IPS-20b (cell line): ENCODE results near the gene PANX2.
"Not testable (repeated sequence)": the region's sequence is repeated elsewhere in the genome, so short reads cannot be mapped to it uniquely, and the experiment has no call there.

ENCODE experiments used
- H3K27ac ChIP-seq: one replicate; pipeline ENCODE4 v1.5.1; 2013; ENCODE audit warnings: low read length
- H3K27me3 ChIP-seq: 2 replicates; pipeline ENCODE4 v1.6.1; 2013; ENCODE audit warnings: mild to moderate bottlenecking, low read length, inconsistent platforms; ENCODE audit not compliant: insufficient read depth
- H3K36me3 ChIP-seq: 2 replicates; pipeline ENCODE4 v1.6.1; 2013; ENCODE audit warnings: low read depth, mild to moderate bottlenecking, inconsistent platforms, low read length, moderate library complexity; ENCODE audit not compliant: insufficient read depth
- H3K4me1 ChIP-seq: 2 replicates; pipeline ENCODE4 v1.6.1; 2013; ENCODE audit warnings: mild to moderate bottlenecking, control low read depth, inconsistent platforms, low read length, moderate library complexity; ENCODE audit not compliant: insufficient read depth
- H3K4me3 ChIP-seq: 2 replicates; pipeline ENCODE4 v1.5.1; 2013; ENCODE audit warnings: mild to moderate bottlenecking, low read length, inconsistent platforms
- H3K9ac ChIP-seq: 2 replicates; pipeline ENCODE4 v1.6.1; 2013; ENCODE audit warnings: low read depth, mild to moderate bottlenecking, inconsistent platforms, low read length, moderate library complexity
- H3K9me3 ChIP-seq: 2 replicates; pipeline ENCODE4 v1.6.1; 2013; ENCODE audit warnings: mild to moderate bottlenecking, low read depth, low read length, inconsistent platforms; ENCODE audit not compliant: insufficient read depth

The PANX2 gene

GRCh38 chr22:50199829-50200460, 29.4 kb downstream of the PANX2 start:
- H3K9me3 ChIP-seq, result no peaks in the 10 kb centered on the region
- H3K27ac ChIP-seq, result no peak overlapping the region
- H3K36me3 ChIP-seq, result peaks cover 18% of the 10 kb centered on the region
- peak overlapping the region; percentile 75 for H3K4me3 ChIP-seq
- H3K9ac ChIP-seq, result peak overlapping the region; percentile 48; the same call in 1 of the 2 replicates
- H3K27me3 ChIP-seq, result peaks cover 7% of the 10 kb centered on the region; the same call in 1 of the 2 replicates
- no peaks in the 10 kb centered on the region for H3K4me1 ChIP-seq

GRCh38 chr22:50200461-50201190, 30.1 kb downstream of the PANX2 start, which contains the start of gene SELENOO:
SELENOO (plus strand) TSS chr22:50201011; CDS start chr22:50201037, 26 bp downstream.
- H3K27me3 ChIP-seq, result peaks cover 7% of the 10 kb centered on the region; the same call in 1 of the 2 replicates
- peaks cover 18% of the 10 kb centered on the region for H3K36me3 ChIP-seq
- no peaks in the 10 kb centered on the region for H3K9me3 ChIP-seq
- H3K9ac ChIP-seq, result peak within 1 kb of the TSS; percentile 59; the same call in 1 of the 2 replicates
- no peaks in the 10 kb centered on the region for H3K4me1 ChIP-seq
- peak within 1 kb of the TSS; percentile 75 for H3K4me3 ChIP-seq
- H3K27ac ChIP-seq, result no peak within 1 kb of the TSS

- Histone ChIP-seq H3K4me1 (no peaks in the 10 kb centered on the region), H3K27me3 (peaks cover 7% of the 10 kb centered on the region; the same call in 1 of the 2 replicates), H3K27ac (no peak overlapping the region), H3K4me3 (peak overlapping the region; percentile 75), H3K36me3 (peaks cover 23% of the 10 kb centered on the region), H3K9ac (peak overlapping the region; percentile 59; the same call in 1 of the 2 replicates), H3K9me3 (no peaks in the 10 kb centered on the region)
Observed at GRCh38 chr22:50201191-50202129, 30.9 kb downstream of the PANX2 start.

DNA sequence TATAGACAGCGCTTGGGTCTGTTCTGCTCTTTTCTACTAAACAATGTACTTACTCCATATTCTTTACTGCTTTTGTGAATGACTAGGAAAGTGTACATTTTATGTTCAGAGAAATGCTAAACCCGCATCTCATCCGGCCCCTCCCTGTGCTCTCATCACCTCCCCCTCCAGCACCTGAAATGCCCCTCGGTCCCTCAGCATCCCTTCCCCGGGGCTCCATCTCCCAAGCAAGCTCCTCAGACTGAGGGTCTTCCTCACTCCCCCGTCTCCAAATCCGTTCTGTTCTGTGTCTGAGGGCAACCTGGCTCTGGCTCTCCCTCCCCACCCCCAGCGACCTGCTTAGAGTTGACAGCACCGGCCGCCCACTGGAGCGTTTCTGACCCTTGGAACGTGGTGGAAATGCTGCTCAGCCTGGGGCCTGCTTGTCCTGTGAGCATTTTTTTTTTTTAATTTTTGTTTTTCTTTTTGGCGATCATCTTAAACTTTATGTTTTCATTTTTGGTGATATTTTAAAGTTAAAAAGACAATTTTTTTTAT, 31.7 kb downstream of the PANX2 start:
- no peak overlapping the region for H3K27ac ChIP-seq
- H3K36me3 ChIP-seq, result peaks cover 23% of the 10 kb centered on the region
- peak overlapping the region; percentile 59; the same call in 1 of the 2 replicates for H3K9ac ChIP-seq
- H3K9me3 ChIP-seq, result no peaks in the 10 kb centered on the region
- H3K27me3 ChIP-seq, result peaks cover 7% of the 10 kb centered on the region; the same call in 1 of the 2 replicates
- H3K4me3 ChIP-seq, result peak overlapping the region; percentile 75; the same call in 1 of the 2 replicates
- H3K4me1 ChIP-seq, result no peaks in the 10 kb centered on the region

- Histone ChIP-seq H3K9ac (no peak overlapping the region), H3K27ac (no peak overlapping the region), H3K36me3 (peaks cover 23% of the 10 kb centered on the region; the same call in 1 of the 2 replicates), H3K4me1 (no peaks in the 10 kb centered on the region), H3K9me3 (no peaks in the 10 kb centered on the region), H3K4me3 (no peak overlapping the region), H3K27me3 (peaks cover 7% of the 10 kb centered on the region; the same call in 1 of the 2 replicates)
Observed at GRCh38 chr22:50203288-50203687, 32.8 kb downstream of the PANX2 start.

GRCh38 chr22:50204571-50204970, 34.0 kb downstream of the PANX2 start:
- no peak overlapping the region for H3K4me3 ChIP-seq
- H3K36me3 ChIP-seq, result peaks cover 23% of the 10 kb centered on the region; the same call in 1 of the 2 replicates
- no peaks in the 10 kb centered on the region for H3K4me1 ChIP-seq
- no peaks in the 10 kb centered on the region for H3K9me3 ChIP-seq
- no peak overlapping the region for H3K9ac ChIP-seq
- H3K27ac ChIP-seq, result no peak overlapping the region
- peaks cover 7% of the 10 kb centered on the region; the same call in 1 of the 2 replicates for H3K27me3 ChIP-seq

DNA sequence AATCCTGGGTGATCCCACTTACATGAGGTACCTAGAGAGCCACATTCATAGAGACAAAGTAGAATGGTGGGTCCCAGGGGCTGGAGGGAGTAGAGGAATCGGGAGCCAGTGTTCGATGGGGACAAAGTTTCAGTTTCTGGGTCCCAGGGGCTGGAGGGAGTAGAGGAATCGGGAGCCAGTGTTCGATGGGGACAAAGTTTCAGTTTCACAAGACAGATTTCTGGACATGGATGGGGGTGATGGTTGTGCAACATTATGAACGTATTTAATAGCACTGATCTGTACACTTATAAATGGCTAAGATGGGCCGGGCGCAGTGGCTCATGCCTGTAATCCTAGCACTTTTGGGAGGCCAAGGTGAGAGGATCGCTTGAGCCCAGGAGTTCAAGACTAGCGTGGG, 34.5 kb downstream of the PANX2 start:
- H3K27ac ChIP-seq, H3K27me3 ChIP-seq, H3K9me3 ChIP-seq, H3K9ac ChIP-seq, H3K4me1 ChIP-seq, H3K4me3 ChIP-seq: not testable (repeated sequence)
- peaks cover 23% of the 10 kb centered on the region; the same call in 1 of the 2 replicates for H3K36me3 ChIP-seq

DNA sequence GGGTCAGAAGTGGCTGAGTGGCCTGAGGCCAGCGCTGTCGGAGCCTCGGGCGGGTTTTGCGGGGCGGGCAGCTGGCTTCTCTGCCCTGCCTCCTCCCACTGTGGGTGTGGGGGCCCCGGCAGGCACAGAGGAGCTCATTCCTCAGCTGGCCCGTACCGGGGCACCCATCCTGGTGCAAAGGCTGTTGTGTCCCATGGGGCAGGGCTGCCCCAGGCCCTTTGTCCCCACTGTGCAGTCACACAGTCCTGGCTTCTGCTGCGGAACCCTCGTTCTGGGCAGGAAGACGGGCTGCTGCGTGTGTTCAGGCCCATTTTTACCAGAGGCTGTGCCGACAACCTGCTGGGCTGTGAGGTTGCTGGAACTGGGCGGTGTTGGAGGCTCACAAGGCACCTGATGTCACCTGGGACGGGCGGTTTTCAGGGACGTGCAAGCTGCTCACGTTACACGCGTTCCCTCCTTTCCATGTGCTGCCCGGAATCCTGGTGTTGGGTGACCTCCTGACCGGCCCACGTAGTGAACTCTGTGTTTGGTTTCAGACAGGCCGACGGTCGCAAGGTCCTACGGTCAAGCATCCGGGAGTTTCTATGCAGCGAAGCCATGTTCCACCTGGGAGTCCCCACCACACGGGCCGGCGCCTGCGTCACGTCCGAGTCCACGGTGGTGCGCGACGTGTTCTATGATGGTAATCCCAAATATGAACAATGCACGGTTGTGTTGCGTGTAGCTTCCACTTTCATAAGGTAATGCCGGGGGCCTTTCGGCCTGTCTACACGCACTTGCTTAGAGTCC, 35.4 kb downstream of the PANX2 start:
- no peaks in the 10 kb centered on the region for H3K4me1 ChIP-seq
- H3K36me3 ChIP-seq, result peaks cover 29% of the 10 kb centered on the region
- H3K9ac ChIP-seq, result no peak overlapping the region
- no peaks in the 10 kb centered on the region for H3K9me3 ChIP-seq
- peaks cover 7% of the 10 kb centered on the region; the same call in 1 of the 2 replicates for H3K27me3 ChIP-seq
- H3K27ac ChIP-seq, result no peak overlapping the region
- H3K4me3 ChIP-seq, result no peak overlapping the region

- Histone ChIP-seq H3K9me3 (no peaks in the 10 kb centered on the region), H3K4me3 (no peak overlapping the region), H3K9ac (no peak overlapping the region), H3K36me3 (peaks cover 35% of the 10 kb centered on the region), H3K4me1 (no peaks in the 10 kb centered on the region), H3K27me3 (peaks cover 6% of the 10 kb centered on the region; the same call in 1 of the 2 replicates), H3K27ac (no peak overlapping the region)
Observed at GRCh38 chr22:50206599-50206998, 36.1 kb downstream of the PANX2 start.

- peaks cover 43% of the 10 kb centered on the region for H3K36me3 ChIP-seq
Observed at GRCh38 chr22:50207383-50208140, 37.0 kb downstream of the PANX2 start.

More at GRCh38 chr22:50207383-50208140, 37.0 kb downstream of the PANX2 start:
- Histone ChIP-seq H3K27ac (no peak overlapping the region), H3K27me3 (no peaks in the 10 kb centered on the region), H3K4me1 (no peaks in the 10 kb centered on the region), H3K9ac (no peak overlapping the region), H3K9me3 (peaks cover 6% of the 10 kb centered on the region; the same call in 1 of the 2 replicates), H3K4me3 (no peak overlapping the region)
